ELF-1 (cell line): Measurements from ENCODE around the gene DIABLO.
"Not testable (repeated sequence)": the region's sequence is repeated elsewhere in the genome, so short reads cannot be mapped to it uniquely, and the experiment has no call there.

ENCODE experiments used
- DNase-seq: peaks from one replicate; pipeline ENCODE4 v3.0.0-alpha.2; 2016; ENCODE audit warnings: low read depth, low spot score

DIABLO gene

GRCh38 chr12:122208073-122208820, 17.6 kb downstream of the DIABLO start:
- DNase-seq = no peak

- no peak for DNase-seq
These were observed 18.5 kb downstream of the DIABLO start for GRCh38 chr12:122207391-122207790.

GRCh38 chr12:122206976-122207375, 18.9 kb downstream of the DIABLO start:
- DNase-seq = no peak

GRCh38 chr12:122206111-122206881, 19.6 kb downstream of the DIABLO start:
- peak; percentile 31 for DNase-seq

- DNase-seq = no peak
These were observed 20.6 kb downstream of the DIABLO start for GRCh38 chr12:122205053-122205925.

- peak; percentile 39 for DNase-seq
These were observed 21.4 kb downstream of the DIABLO start for GRCh38 chr12:122204167-122205052.

DNA sequence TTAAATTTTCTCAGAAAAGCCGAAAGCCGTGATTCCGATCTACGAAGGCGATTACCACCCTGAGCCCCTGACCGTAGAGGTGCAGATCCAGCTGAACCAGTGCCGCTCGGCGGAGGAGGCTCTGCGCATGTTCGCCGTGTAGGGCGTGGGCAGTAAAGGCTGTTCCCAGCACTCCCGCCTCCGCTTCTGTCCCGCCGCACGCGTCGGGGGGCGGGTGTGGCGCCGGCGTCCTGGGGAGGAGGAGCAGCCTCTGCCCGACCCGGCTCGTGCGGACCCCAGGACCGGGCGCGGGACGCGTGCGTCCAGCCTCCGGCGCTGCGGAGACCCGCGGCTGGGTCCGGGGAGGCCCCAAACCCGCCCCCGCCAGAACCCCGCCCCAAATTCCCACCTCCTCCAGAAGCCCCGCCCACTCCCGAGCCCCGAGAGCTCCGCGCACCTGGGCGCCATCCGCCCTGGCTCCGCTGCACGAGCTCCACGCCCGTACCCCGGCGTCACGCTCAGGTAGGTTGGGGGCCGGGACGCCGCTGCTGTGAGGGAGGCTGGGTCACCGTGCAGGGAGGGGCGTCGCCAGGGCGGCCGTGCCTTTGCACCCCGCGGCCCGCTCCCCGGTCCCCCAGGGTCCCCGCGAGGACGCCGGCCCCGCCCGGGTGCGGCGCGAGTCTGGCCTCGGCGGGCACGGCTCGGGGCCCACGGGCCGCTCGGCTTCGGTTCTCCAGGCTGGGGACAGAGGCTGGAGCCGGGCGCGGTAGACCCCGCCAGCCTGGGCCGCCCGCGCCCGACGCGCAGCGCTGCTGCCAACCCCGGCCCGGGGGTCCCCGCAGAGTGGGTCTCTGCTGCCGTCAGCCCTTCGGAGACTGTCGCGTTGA, 22.3 kb downstream of the DIABLO start, which contains the start of gene B3GNT4:
Gene B3GNT4, plus strand, starts transcription at position 409 of the 866 bp plus-strand sequence. CDS start 910 bp downstream, outside the sequence.
- DNase-seq = peak; percentile 74

GRCh38 chr12:122202811-122203210, 23.0 kb downstream of the DIABLO start:
- DNase-seq = not testable (repeated sequence)

DNA sequence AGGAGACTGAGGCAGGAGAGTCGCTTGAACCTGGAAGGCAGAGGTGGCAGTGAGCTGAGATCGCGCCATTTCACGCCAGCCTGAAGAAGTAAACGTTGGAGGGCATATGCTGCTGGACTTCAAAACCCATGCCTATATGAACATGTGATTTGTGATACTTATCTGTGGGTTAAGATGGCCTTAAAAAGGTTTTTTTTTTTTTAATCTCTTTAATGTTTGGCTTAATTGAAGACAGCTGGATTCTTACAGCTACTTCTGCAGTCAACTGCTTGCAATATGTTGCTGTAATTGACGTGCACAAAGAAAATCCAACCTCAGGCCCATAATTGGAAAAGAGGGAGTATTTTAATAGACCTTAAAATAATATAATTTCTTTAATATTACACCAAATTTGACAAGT, 23.8 kb downstream of the DIABLO start:
- DNase-seq = no peak

DNA sequence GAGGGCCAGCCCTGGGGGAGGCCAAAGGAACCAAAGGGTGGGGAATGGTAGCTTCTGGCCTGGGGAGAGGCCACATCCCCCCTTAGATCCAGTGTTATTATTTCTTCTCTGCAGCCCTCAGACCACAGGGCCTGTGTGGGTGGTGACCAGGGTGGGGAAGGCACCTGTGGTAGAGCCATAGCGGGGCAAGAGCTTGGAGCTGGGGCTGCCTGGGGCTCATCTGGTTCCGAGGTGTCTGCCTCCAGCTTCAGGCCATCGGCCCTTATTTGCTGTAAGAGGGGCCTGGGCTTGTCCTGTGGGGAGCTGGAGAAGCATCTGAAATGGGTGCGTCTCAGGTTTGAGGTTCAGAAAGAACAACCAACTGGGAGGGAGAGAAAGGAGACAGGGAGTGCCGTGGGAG, 24.5 kb downstream of the DIABLO start:
- no peak for DNase-seq

DNA sequence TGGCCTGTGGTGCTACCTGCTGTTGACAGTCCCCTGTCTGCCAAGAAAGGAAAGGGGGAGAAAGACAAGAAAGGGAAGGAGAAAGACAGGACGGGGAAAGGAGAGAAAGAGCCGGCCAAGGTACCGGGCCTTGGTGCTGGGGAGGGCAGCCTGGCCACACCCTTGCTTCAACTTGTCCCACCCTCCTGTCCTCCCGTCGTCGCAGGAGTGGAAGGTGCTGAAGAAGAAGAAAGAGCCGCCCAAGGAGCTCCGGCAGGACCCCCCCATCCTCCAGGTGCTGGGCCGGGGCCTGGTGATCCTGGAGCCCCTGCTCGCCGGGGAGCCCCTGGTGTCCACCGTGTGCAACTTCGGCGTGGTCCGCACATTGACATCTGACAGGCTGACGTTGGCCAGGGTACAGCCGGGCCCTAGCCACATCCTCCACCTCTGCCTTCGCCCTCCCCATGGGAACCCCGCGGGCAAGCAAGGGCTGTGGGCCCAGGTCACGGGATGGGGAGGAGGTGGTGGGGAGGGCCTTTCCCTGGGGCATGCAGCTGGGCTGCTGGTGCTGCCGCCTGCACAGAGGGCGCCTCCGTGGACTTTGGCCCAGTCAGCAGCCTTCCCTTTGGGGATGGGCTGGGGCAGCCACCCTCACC, 25.2 kb downstream of the DIABLO start:
- peak; percentile 49 for DNase-seq

- DNase-seq = no peak
These were observed 26.1 kb downstream of the DIABLO start for GRCh38 chr12:122199484-122200355.

DNA sequence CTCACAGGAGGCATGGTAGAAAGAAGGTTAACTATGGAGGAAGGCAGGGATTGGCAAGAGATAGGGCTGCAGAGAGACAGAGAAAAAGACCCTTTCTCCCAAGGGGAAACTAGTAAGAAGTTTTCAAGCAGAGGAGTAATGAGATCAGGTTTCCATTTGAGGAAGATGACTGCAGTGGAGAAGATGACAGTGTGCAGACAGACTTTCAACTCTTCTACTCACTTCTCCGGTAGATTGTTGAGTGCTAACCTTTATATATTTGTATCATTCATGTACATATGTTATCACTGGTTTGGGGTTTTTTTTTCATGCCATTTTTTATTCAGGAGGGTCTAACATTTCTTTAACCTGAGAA, 28.3 kb downstream of the DIABLO start:
- no peak for DNase-seq

DNA sequence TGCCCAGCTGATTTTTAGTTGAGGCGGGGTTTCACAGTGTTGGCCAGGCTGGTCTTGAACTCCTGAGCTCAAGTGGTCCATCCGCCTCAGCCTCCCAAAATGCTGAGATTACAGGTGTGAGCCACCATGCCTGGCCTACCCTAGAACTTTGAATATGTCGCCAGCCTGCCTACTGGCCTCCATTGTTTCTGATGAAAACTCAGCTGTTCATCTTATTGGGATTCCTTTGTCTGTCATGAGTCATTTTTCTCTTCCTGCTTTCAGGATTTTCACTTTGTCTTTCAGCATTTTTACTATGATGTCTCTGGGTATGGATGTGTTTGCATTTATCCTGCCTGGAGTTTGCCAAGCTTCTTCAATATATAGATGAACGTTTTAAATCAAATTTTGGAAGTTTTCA, 30.4 kb downstream of the DIABLO start:
- DNase-seq = no peak

- no peak for DNase-seq
These were observed 31.0 kb downstream of the DIABLO start for GRCh38 chr12:122194804-122195203.

- DNase-seq = no peak
These were observed 33.4 kb downstream of the DIABLO start for GRCh38 chr12:122192441-122192840.

DNA sequence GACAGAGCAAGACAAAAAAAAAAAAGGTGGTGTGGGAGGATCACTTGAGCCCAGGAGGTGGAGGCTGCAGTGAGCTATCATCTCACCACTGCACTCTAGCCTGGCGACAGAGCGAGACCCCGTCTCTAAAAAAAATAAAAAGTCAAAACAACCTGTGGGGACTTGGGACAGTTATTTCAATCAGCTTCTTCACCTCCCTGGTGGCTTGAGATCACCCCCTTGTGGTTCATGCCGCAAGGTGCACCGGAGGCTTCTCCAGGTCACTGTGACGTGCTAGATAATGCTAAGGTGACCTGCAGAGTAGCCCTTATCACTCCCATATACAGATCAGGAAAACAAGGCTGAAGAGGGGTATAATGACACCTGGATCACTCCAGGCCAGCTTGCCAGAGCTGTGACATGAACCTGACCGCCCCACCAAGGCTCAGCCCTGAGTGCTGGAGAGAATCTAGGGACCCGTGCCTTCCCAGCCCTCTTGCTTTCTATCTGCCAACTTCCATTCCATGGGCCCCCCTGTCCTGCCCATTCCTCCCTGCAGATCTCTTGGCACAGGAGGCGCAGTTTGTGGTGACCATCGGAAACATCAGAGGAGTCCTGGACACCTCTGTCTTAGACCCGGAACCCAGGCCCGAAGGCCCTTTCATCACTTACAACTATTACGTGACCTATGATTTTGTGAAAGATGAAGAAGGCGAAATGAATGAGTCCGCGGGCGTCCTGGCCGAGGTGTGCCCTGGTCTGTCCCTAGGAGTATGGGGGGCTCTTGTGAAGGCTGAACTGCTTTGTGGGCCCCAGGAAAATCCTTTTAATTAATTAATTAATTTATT, 34.8 kb downstream of the DIABLO start:
- peak; percentile 87 for DNase-seq
